ENCODE measurements around the gene CGREF1.

GRCh38 chr2:27127883-27128667 is 9.1 kb upstream of the CGREF1 start:
- TF ChIP-seq TAF1 (conservative IDR thresholded peaks at IDR 0.05) (no peak), CTCF (IDR thresholded peaks at IDR 0.05; ENCODE audit: low read depth, low read length, missing input control) (no peak), REST (IDR thresholded peaks at IDR 0.05) (no peak), YY1 (IDR thresholded peaks at IDR 0.05) (no peak), RAD21 (IDR thresholded peaks at IDR 0.05) (no peak), MAX (IDR thresholded peaks at IDR 0.05) (no peak), ATF3 (IDR thresholded peaks at IDR 0.05) (no peak), JUND (IDR thresholded peaks at IDR 0.05) (no peak), ZBTB33 (IDR thresholded peaks at IDR 0.05) (no peak)
